ENCODE data around the gene CACHD1. TPM values are rescaled to one million over a fixed set of nuclear protein-coding genes. Genes with fewer than 3 reads are reported as not detected.

Gene CACHD1
- polyA plus RNA-seq, 4 donors = 0.81 to 12.5 (median 2.3) TPM

DNA sequence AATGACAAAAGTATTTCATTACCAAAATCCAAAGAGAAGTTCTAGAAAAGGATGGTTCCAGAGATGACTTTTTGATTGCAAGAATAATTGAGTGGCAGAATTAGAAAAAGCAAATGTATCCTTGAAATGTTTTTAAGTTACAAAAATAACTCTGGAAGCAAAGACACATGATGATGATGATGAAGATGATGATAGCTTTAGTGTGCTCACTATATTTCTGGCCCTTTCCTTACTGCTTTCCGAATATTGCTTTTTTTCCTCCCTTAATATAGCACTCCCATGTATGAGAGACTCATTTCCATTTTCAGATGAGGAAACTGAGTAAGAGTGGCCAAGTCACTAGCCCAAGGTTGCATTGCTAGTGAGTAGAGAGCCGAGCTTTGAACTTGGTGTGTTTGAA is 54.7 kb downstream of the CACHD1 start:
- no peaks in the 10 kb centered on the region for H3K9me3 ChIP-seq (ENCODE audit: control insufficient read depth in 2 of 2, insufficient read depth in 1 of 2, low read depth in 1 of 2, low read length in 1 of 2)
- FAIRE-seq (no peak), DNase-seq (no peak)
- H3K36me3 ChIP-seq (ENCODE audit: control insufficient read depth in 3 of 3, insufficient read depth in 2 of 3, low read depth in 1 of 3, low read length in 3 of 3) = no peaks in the 10 kb centered on the region
- H3K4me3 ChIP-seq (ENCODE audit: low read depth in 1 of 3, low read length in 3 of 3) = no peak overlapping the region
- H3K4me1 ChIP-seq (ENCODE audit: control insufficient read depth in 3 of 3, insufficient read depth in 2 of 3, low read depth in 1 of 3, low read length in 2 of 3) = peaks cover 0 to 1% (median 0%) of the 10 kb centered on the region in 3 donors
- H3K27ac ChIP-seq (ENCODE audit: low read depth in 1 of 3, low read length in 2 of 3) = no peak overlapping the region
- H3K27me3 ChIP-seq (ENCODE audit: control insufficient read depth in 3 of 3, insufficient read depth in 3 of 3, low read length in 3 of 3) = peaks cover 0 to 1% (median 0%) of the 10 kb centered on the region in 3 donors
- 87 to 96% (median 92%) methylated on average over 2 of the region's 2 CpGs for WGBS, 3 donors

- DNase-seq = no peak
- no peaks in the 10 kb centered on the region for H3K9me3 ChIP-seq (ENCODE audit: control insufficient read depth in 2 of 2, insufficient read depth in 1 of 2, low read depth in 1 of 2, low read length in 1 of 2)
- no peak overlapping the region for H3K4me3 ChIP-seq (ENCODE audit: low read depth in 1 of 3, low read length in 3 of 3)
- FAIRE-seq = no peak
- no peaks in the 10 kb centered on the region for H3K4me1 ChIP-seq (ENCODE audit: control insufficient read depth in 3 of 3, insufficient read depth in 2 of 3, low read depth in 1 of 3, low read length in 2 of 3)
- no peak overlapping the region for H3K27ac ChIP-seq (ENCODE audit: low read depth in 1 of 3, low read length in 2 of 3)
- peaks cover 0 to 1% (median 0%) of the 10 kb centered on the region in 3 donors for H3K27me3 ChIP-seq (ENCODE audit: control insufficient read depth in 3 of 3, insufficient read depth in 3 of 3, low read length in 3 of 3)
- 74 to 94% (median 87%) methylated on average over 3 of the region's 3 CpGs for WGBS, 3 donors
- H3K36me3 ChIP-seq (ENCODE audit: control insufficient read depth in 3 of 3, insufficient read depth in 2 of 3, low read depth in 1 of 3, low read length in 3 of 3) = no peaks in the 10 kb centered on the region
Observed at GRCh38 chr1:64525116-64525686, 55.3 kb downstream of the CACHD1 start.

DNA sequence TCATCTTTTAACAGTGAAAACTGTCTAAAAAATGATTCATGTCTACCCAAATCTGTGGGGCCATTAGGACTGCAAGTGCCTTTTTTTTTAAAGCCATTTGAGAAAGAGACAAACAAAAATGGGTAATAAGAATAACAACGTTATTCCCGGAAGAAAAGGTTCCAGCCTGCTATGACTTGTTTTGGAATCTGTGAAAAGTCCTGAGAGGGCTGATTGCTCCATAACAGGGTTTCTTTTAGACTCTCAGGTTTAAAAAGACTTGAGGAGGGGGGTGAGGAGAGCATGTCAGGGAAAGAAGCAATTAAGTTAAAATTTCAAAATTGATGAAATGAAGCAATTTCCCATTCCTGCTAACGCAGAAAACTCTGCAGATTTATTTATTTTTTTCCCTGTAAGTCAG is 56.4 kb downstream of the CACHD1 start:
- no peak for FAIRE-seq
- H3K27ac ChIP-seq (ENCODE audit: low read depth in 1 of 3, low read length in 2 of 3) = no peak overlapping the region
- no peaks in the 10 kb centered on the region for H3K36me3 ChIP-seq (ENCODE audit: control insufficient read depth in 3 of 3, insufficient read depth in 2 of 3, low read depth in 1 of 3, low read length in 3 of 3)
- no peak overlapping the region for H3K4me3 ChIP-seq (ENCODE audit: low read depth in 1 of 3, low read length in 3 of 3)
- H3K4me1 ChIP-seq (ENCODE audit: control insufficient read depth in 3 of 3, insufficient read depth in 2 of 3, low read depth in 1 of 3, low read length in 2 of 3) = peaks cover 0 to 2% (median 0%) of the 10 kb centered on the region in 3 donors
- no peaks in the 10 kb centered on the region for H3K27me3 ChIP-seq (ENCODE audit: control insufficient read depth in 3 of 3, insufficient read depth in 3 of 3, low read length in 3 of 3)
- WGBS, 3 donors = 72 to 90% (median 84%) methylated on average over 3 of the region's 3 CpGs
- DNase-seq = no peak
- H3K9me3 ChIP-seq (ENCODE audit: control insufficient read depth in 2 of 2, insufficient read depth in 1 of 2, low read depth in 1 of 2, low read length in 1 of 2) = no peaks in the 10 kb centered on the region

GRCh38 chr1:64527165-64527564 is 57.2 kb downstream of the CACHD1 start:
- 86 to 87% (median 86%) methylated on average over 10 of the region's 10 CpGs for WGBS, 3 donors
- Histone ChIP-seq H3K4me3 (ENCODE audit: low read depth in 1 of 3, low read length in 3 of 3) (no peak overlapping the region), H3K27ac (ENCODE audit: low read depth in 1 of 3, low read length in 2 of 3) (no peak overlapping the region), H3K27me3 (ENCODE audit: control insufficient read depth in 3 of 3, insufficient read depth in 3 of 3, low read length in 3 of 3) (no peaks in the 10 kb centered on the region), H3K9me3 (ENCODE audit: control insufficient read depth in 2 of 2, insufficient read depth in 1 of 2, low read depth in 1 of 2, low read length in 1 of 2) (no peaks in the 10 kb centered on the region), H3K36me3 (ENCODE audit: control insufficient read depth in 3 of 3, insufficient read depth in 2 of 3, low read depth in 1 of 3, low read length in 3 of 3) (no peaks in the 10 kb centered on the region), H3K4me1 (ENCODE audit: control insufficient read depth in 3 of 3, insufficient read depth in 2 of 3, low read depth in 1 of 3, low read length in 2 of 3) (peaks cover 0 to 2% (median 0%) of the 10 kb centered on the region in 3 donors)
- FAIRE-seq (no peak), DNase-seq (no peak)

DNA sequence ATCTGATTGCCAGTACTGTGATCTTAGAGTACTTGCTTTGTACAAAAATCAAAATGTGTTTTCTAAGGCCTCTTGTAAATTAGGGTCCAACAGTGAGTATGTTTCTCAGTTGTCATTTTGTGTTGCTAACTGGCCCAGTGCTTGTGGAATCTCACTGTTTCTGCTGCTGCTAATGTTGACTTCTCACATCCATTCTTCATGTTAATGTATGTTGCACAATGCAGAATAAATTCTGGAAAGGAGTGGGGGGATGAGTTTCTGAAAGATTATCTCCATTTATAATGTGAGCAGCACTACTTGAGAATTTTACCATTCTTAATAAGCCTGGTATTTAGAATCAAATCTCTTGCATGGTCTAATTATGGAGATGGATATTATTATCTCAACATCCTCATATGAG is 57.9 kb downstream of the CACHD1 start:
- FAIRE-seq (no peak), DNase-seq (no peak)
- H3K36me3 ChIP-seq (ENCODE audit: control insufficient read depth in 3 of 3, insufficient read depth in 2 of 3, low read depth in 1 of 3, low read length in 3 of 3) = no peaks in the 10 kb centered on the region

GRCh38 chr1:64530969-64531692 is 61.2 kb downstream of the CACHD1 start:
- no peak overlapping the region for H3K27ac ChIP-seq (ENCODE audit: low read depth in 1 of 3, low read length in 2 of 3)
- peaks cover 0 to 7% (median 1%) of the 10 kb centered on the region in 3 donors for H3K4me1 ChIP-seq (ENCODE audit: control insufficient read depth in 3 of 3, insufficient read depth in 2 of 3, low read depth in 1 of 3, low read length in 2 of 3)
- DNase-seq = no peak

More for the DNA sequence above, 57.9 kb downstream of the CACHD1 start:
- no peak overlapping the region for H3K4me3 ChIP-seq (ENCODE audit: low read depth in 1 of 3, low read length in 3 of 3)
- no peaks in the 10 kb centered on the region for H3K27me3 ChIP-seq (ENCODE audit: control insufficient read depth in 3 of 3, insufficient read depth in 3 of 3, low read length in 3 of 3)
- peaks cover 0 to 2% (median 0%) of the 10 kb centered on the region in 3 donors for H3K4me1 ChIP-seq (ENCODE audit: control insufficient read depth in 3 of 3, insufficient read depth in 2 of 3, low read depth in 1 of 3, low read length in 2 of 3)
- H3K9me3 ChIP-seq (ENCODE audit: control insufficient read depth in 2 of 2, insufficient read depth in 1 of 2, low read depth in 1 of 2, low read length in 1 of 2) = no peaks in the 10 kb centered on the region
- no peak overlapping the region for H3K27ac ChIP-seq (ENCODE audit: low read depth in 1 of 3, low read length in 2 of 3)

GRCh38 chr1:64532646-64533045 is 62.7 kb downstream of the CACHD1 start:
- no peak overlapping the region for H3K27ac ChIP-seq (ENCODE audit: low read depth in 1 of 3, low read length in 2 of 3)
- FAIRE-seq (no peak), DNase-seq (no peak)
- H3K4me3 ChIP-seq (ENCODE audit: low read depth in 1 of 3, low read length in 3 of 3) = no peak overlapping the region
- peaks cover 0 to 3% of the 10 kb centered on the region in 2 donors for H3K9me3 ChIP-seq (ENCODE audit: control insufficient read depth in 2 of 2, insufficient read depth in 1 of 2, low read depth in 1 of 2, low read length in 1 of 2)
- no peaks in the 10 kb centered on the region for H3K36me3 ChIP-seq (ENCODE audit: control insufficient read depth in 3 of 3, insufficient read depth in 2 of 3, low read depth in 1 of 3, low read length in 3 of 3)
- H3K27me3 ChIP-seq (ENCODE audit: control insufficient read depth in 3 of 3, insufficient read depth in 3 of 3, low read length in 3 of 3) = no peaks in the 10 kb centered on the region
- H3K4me1 ChIP-seq (ENCODE audit: control insufficient read depth in 3 of 3, insufficient read depth in 2 of 3, low read depth in 1 of 3, low read length in 2 of 3) = peaks cover 0 to 15% (median 13%) of the 10 kb centered on the region in 3 donors
- WGBS, 3 donors = 75 to 84% (median 80%) methylated on average over 2 of the region's 2 CpGs

More at GRCh38 chr1:64530969-64531692, 61.2 kb downstream of the CACHD1 start:
- H3K27me3 ChIP-seq (ENCODE audit: control insufficient read depth in 3 of 3, insufficient read depth in 3 of 3, low read length in 3 of 3) = no peaks in the 10 kb centered on the region
- FAIRE-seq = no peak
- H3K36me3 ChIP-seq (ENCODE audit: control insufficient read depth in 3 of 3, insufficient read depth in 2 of 3, low read depth in 1 of 3, low read length in 3 of 3) = no peaks in the 10 kb centered on the region
- H3K4me3 ChIP-seq (ENCODE audit: low read depth in 1 of 3, low read length in 3 of 3) = no peak overlapping the region
- H3K9me3 ChIP-seq (ENCODE audit: control insufficient read depth in 2 of 2, insufficient read depth in 1 of 2, low read depth in 1 of 2, low read length in 1 of 2) = peaks cover 0 to 3% of the 10 kb centered on the region in 2 donors

DNA sequence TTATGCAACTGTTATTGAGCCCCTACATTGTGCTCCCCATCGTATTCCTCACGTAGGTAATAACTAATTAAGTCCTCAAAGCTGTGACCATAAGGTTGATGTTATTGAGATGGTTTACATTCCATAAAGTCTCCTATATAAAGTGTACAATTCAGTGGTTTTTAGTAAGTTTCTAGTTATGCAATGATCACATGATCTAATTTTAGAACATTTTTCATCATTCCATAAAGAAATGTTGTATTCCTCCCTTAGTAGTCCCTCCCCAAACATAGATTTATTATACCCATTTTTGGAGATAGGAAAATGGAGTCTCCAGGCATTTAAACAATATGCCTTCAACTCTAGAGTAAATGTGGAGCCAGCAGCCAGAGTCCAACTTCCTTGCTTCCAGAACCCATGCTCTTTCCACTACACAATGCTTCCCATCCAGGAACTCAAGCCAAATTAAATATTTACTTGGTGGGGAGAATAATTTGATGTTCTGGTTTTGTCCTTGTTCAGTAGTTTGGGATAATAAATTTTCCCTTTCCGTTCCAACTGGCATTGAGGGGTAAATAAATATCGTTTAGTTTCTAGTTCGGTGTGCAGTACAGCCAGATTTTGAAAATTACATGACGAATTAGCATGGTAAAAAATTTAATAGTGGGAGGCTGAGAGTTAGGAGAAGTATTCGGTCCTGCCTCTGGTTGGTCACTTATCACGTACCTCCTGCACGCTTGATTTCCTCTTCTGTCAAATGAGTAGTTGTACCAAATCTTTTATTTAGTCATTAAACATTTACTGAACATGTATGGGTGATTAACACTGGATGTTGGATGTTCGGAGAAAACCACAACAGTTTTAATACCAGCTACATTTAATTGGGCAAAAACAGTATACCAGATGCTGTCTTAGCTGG is 66.3 kb downstream of the CACHD1 start:
- Histone ChIP-seq H3K36me3 (ENCODE audit: control insufficient read depth in 3 of 3, insufficient read depth in 2 of 3, low read depth in 1 of 3, low read length in 3 of 3) (no peaks in the 10 kb centered on the region), H3K27ac (ENCODE audit: low read depth in 1 of 3, low read length in 2 of 3) (no peak overlapping the region), H3K4me3 (ENCODE audit: low read depth in 1 of 3, low read length in 3 of 3) (no peak overlapping the region), H3K27me3 (ENCODE audit: control insufficient read depth in 3 of 3, insufficient read depth in 3 of 3, low read length in 3 of 3) (no peaks in the 10 kb centered on the region), H3K4me1 (ENCODE audit: control insufficient read depth in 3 of 3, insufficient read depth in 2 of 3, low read depth in 1 of 3, low read length in 2 of 3) (peaks cover 0 to 22% (median 10%) of the 10 kb centered on the region in 3 donors), H3K9me3 (ENCODE audit: control insufficient read depth in 2 of 2, insufficient read depth in 1 of 2, low read depth in 1 of 2, low read length in 1 of 2) (peaks cover 0 to 3% of the 10 kb centered on the region in 2 donors)
- DNase-seq (no peak), FAIRE-seq (no peak)
- 46 to 54% (median 51%) methylated on average over 10 of the region's 10 CpGs for WGBS, 3 donors

Data from small intestine (tissue), 7 donors.